HG03175 (cell line): Measurements from ENCODE around the gene CARS2.
"Not testable (repeated sequence)": the region's sequence is repeated elsewhere in the genome, so short reads cannot be mapped to it uniquely, and the experiment has no call there.

Experiments
- ATAC-seq: cut with Tn5 transposase; IDR thresholded peaks from one replicate; pipeline ENCODE4 v1.9.1; 2021; ENCODE audit warnings: mild to moderate bottlenecking, moderate library complexity; ENCODE audit not compliant: unreplicated experiment

CARS2 gene

DNA sequence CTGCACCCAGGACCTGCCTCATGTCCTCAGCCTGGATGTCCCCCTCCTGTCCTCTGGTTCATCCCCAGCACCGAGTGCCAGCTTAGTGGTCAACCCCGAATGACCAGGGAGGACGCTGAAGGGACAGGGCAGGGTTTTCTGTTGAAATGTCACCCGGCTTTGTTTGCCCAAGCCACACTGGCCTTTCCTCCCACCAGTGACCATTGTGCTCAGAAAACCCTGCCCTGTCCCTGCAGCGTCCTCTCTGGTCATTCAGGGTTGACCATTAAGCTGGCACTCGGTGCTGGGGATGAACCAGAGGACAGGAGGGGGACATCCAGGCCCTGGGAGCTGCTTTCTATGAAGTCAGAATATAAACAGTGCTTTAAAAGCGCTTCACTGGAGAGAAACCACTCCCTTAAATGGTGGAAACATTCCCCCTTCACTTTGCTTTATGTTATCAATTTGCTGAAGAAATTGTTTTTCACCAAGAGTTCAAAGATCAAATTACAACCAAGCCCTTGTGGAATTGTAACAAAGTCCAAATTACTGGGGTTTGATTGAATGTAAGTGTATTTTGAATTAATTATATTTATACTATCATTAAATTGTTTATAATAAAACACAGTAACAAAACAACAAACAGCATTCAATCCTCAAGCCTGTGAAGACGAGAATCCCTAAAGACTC is 21.4 kb downstream of the CARS2 start:
- no peak for ATAC-seq

DNA sequence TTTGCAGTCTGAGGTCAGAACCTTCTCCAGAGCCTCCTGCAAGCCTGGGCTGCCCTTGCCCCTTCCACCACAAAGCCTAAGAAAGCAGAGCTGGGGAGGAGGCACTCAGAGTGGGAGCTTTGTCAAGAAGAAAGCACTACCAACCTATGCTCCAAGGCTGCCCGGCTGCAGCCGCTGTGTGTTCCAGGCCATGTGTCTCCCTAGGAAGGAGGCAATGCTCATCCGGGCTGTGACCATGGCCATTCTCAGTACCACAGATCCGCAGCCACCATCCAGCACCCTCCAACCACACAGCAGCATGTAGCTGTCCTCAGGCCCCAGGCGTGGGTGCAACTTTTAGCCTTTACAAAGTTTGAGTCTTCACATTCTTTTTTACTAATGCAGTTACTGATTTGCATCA is 22.0 kb downstream of the CARS2 start:
- no peak for ATAC-seq

DNA sequence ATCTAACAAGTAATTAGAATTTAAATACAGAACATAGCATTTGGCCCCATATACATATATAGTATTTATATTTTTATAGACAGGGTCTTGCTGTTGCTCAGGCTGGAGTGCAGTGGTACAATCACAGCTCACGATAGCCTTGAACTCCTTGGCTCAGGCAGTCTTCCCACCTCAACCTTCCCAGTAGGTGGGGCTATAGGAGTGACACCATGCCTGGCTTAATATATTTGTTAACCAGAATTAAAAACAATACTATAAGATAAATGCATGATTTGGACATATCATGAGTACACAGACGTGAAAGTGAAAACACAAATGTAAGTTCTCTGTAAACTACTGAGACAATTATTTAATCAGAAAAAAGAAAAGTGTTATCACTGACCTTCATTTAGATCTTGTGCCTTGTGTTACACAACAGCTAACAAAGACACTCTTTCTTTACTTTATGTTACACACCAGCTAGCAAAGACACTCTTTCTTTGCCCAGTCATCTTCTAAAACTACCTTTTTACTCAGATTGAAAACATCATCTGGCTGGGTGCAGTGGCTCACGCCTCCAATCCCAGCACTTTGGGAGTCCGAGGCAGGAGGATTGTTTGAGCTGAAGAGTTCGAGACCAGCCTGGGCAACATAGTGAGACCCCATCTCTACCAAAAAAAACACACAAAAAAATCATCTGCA is 22.6 kb downstream of the CARS2 start:
- no peak for ATAC-seq

DNA sequence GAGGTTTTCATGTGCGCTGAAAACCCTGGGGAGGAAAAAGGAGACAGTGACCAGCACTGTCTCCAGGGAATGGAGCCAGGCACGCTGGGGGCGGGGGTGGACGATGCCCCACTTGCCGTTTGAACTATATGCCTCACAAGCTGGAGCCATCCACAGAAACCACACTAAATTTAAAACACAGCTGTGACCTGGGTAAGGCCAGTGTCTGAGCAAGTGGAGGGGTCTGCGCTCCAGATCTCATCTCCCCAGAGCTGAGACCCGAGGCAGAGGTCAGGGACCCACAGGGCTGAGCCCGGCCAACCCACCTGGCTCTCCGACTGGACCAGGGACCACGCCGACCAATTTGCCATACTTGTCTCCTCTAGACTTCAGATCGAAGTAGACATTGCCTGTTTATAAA is 23.2 kb downstream of the CARS2 start:
- ATAC-seq = no peak

DNA sequence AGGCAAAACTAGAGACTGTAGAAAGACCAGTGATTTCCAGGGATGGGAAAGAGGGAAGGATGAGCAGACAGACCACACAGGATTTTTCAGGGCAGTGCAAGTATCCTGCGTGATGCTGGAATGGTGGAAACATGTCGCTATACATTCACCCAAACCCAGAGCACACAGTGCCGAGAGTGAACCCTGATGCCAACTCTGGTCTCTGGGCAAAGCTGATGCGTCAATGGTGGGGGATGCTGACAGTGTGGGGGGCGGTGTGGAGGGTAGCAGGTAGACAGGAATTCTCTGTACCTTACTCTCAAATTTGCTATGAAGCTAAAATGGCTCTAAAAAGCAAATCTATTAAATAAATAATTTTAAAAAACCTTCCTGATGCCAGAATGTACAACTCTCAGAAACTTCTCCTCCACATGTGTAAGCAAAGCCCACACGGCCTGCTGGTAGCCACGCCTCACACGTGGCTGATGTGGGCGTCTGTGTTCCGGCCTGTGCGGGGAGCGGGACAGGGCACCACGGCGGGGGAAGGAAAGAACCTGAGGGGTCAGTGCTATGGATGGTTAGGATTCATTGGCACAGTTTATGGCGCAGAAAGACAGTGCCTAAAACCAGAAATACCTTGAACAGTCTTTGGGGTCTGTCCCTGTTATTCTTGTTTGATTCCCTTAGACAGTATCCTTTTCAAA is 23.9 kb downstream of the CARS2 start:
- ATAC-seq = no peak

DNA sequence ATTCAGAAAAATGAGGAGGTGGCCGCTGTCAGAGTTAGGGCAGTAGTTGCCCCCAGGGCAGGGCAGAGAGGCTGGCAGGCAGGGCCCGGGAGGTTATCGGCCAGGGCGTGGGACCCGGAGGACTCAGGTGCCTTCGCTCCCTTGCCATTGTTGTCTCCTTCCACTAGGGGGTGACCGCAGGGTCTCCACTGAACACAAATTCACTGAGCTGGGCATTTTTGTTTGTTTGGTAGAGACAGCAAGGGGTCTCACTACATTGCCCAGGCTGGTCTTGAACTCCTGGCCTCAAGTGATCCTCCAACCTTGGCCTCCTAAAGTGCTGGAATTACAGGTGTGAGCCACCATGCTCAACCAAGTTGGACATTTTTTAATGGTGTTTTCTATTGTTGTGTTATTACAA is 25.1 kb downstream of the CARS2 start:
- ATAC-seq = no peak

DNA sequence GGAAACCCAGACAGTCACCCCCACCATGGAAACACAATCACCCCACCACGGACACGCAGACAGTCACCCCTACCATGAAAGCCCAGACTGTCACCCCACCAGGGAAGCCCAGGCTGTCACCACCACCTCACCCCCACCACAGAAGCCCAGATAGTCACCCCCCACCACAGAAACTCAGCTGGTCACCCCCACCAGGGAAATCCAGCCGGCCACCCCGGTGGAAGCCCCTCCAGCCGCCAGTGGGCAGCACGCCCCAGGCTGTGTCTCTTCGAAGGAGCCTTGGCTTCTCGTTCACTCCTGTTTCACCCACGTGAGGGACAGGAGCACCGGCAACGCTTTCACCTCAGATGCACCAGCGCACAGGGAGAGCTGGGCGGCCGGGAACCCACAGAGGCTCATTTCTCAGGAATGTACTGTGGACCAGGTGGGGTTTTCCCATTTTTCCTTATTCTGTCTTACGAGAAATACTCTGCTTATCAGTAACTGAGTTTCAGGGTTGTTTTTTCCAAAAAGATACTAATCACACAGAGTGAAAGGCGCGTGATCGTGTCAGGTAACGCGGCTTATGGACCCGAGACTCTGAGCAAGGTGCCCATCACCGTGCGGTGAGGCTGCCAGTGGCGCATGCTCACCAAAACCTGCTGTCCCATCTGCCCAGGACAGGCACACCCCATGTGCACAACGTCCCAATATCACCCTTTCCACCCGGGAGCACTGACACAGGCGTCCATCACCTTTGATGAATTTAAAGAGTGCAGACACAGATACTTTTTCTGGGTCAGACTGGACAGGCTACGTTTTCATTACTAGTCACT is 28.0 kb downstream of the CARS2 start:
- ATAC-seq = no peak

DNA sequence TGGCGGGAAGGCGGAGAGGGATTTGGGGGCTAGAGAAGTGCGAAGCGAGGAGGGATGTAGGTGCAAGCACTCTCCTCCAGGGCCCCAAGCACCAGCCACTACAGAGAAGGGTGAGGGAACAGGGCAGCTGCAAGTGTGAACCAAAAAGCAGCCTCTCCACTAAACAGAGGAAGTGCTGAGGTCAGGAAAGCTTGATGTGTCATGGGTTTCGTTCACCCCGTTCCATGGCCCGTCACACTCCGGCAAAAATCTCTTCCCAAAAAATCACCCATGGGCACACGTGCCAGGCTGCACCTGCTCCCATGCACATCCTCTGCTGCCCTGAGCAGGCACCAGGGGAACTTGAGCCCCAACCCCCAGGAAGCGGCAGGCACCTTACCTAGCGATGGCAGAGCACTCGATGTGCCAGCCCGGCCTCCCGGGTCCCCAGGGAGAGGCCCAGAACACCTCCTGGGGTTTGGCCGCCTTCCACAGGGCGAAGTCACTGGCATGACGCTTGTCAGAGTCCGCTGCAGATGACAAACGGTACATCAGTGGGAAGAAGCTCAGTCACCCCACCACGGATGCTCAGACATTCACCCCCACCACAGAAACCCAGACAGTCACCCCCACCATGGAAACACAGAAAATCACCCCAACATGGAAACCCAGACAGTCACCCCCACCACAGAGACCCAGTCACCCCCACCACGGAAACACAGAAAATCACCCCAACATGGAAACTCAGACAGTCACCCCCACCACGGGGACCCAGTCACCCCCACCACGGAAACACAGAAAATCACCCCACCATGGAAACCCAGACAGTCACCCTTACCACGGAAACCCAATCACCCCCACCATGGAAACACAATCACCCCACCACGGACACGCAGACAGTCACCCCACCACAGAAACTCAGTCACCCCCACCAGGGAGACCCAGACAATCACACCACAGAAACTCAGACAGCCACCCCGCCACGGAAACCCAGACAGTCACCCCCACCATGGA is 29.0 kb downstream of the CARS2 start:
- peak; percentile 81 for ATAC-seq

DNA sequence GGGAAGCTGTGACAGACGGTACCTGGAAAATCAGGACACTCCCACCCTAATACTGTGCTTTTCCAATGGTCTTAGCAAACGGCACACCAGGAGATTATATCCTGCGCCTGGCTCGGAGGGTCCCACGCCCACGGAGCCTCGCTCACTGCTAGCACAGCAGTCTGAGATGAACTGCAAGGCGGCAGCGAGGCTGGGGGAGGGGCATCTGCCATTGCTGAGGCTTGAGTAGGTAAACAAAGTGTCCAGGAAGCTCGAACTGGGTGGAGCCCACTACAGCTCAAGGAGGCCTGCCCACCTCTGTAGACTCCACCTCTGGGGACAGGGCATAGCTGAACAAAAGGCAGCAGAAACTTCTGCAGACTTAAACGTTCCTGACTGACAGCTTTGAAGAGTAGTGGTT is 36.1 kb downstream of the CARS2 start:
- ATAC-seq = not testable (repeated sequence)

DNA sequence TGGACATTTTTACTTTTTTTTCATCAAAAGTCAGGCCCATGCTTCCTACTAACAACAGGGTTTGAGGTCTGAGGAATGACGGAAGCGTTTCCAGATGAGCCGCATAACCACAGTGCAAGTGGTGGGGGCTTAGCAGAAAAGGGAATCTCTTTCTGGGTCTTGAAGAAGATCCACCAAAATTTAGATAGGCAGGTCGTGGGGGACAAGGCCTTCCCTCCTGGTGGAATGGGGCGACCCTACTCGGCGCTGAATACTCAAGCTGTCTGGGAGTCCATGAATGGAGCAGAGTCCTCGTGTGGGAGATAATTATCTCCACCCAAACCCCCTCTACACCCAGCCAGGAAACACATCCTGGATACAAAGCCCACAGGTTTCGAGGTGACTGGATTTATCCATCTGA is 36.9 kb downstream of the CARS2 start:
- no peak for ATAC-seq

DNA sequence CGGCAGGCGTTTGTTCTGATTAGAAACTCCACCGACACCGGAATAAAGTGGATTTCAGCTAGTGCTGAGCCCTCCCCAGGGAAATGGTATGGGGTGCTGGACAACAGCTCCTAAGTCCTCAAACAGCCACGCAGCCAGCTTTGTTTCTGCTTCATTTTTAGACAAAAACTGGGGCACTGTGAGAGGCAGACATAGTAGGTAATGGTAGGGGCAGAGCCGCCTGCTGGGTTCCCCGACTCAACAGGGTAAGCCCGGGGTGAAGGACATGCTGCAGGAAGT is 39.7 kb downstream of the CARS2 start:
- no peak for ATAC-seq

DNA sequence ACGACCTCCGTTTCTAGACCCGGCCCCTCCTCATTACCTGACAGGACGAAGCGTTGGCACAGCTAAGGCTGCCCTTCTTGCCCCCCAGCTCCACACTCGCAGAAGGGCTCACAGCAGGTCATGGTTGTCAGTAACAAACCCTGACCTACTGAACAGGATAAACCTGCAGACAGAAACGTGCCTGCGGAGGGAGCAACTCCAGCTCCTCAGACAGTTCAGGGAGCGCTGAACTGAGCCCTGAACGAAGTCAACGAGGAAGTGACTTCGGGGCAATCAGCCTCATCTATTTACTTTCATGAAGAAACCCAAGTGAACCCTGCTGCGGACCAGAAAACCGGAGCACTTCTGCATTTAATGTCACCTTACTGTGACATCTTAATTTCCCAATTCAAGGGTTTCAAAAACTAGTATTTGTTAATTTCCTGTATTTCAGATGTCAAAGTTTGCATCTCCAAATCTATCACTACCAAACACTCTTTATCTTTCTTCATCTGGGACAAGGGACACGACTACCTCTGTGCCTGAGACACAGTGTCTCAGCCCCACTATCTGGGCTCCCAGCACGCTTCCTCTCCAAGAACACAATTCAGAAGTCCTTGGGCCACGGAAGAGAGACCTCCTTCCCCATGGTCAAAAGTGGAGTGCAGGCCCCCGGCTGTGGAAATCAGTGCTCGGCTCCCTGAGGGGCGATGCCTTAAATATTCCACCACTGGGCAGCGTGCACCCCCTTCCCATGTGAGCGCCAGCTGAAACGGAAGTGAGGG is 40.2 kb downstream of the CARS2 start:
- ATAC-seq = no peak

DNA sequence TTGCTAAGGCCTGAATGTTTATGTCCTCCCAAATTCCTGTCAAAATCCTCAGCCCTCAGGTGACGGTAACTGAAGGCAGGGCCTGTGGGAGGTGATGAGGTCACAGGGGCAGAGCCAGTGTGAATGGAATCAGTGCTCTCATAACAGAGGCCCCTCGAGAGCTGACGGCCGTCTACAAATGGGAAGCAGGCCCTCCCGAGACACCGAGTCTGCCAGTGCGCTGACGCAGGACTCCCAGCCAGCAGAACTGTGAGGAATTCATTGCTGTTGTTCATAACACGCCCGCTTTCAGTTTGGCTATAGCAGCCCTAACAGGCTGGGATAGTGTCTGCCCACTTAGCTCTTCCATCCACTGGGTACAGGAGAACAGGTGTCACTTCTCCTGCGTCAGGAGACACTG is 41.2 kb downstream of the CARS2 start:
- no peak for ATAC-seq

DNA sequence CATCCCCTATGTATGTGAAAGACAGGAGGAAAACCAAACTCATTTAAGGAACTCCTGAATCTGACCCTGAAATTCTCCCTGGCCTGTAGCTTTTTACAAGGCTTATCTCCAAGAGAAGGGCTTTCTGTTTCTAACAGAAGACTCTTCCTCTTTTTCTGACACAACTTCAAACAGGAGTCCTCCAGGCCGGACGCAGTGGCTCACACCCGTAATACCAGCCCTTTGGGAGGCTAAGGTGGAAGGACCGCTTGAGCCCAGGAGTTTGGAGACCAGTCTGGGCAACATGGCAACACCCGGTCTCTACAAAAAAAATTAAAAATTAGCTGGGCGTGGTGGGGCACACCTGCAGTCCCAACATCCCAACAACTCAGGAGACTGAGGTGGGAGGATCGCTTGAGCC is 41.9 kb downstream of the CARS2 start:
- no peak for ATAC-seq

DNA sequence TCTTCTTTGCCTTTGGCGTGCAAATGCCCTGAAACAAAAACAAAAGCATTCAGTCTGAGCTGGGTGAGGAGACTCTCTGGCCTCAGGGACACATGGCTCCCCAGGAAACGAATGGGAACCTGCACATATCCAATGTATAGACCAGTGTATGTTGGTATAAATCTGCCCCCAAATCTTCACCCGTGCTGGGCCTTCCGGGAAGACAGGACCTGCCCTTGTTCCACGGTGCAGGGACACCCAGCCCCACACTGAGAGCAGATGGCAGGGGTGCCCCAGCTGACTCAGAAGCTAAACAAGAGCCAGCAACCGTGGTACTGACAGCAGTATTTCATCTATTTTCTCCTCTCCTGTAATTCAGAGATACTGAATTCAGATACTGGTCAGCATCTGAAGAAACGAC is 42.4 kb downstream of the CARS2 start:
- no peak for ATAC-seq

DNA sequence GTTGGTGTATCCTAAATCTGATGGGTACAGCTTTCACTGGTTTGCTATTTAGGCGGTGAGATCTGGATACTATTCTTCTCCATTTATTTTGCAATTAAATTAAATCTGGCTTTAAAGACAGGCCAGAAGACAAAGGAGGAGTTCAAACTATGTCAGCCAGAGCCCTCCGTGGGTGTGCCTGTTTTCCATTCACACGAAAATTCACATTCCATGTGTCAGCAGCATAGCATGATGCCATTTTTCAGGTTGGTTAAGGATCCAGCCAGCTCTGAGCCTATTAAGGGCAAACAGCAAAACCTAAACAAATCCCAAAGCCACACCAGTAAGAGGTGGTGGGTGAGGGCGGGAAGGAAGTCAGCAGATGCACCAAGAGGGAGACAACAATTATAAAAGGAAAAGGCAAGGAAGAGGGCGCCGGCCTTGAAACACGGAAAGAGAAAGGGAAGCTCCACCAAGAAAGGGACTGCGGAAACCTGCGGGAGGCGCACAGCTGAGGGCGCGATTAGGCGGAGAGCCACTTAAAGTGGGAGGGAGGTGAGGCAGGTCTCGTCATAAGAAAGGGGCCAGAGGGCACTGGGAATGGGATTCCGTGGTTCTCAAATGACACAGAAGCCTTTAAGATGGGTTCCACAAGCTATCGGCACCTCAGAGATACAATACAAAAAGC is 43.0 kb downstream of the CARS2 start:
- no peak for ATAC-seq

DNA sequence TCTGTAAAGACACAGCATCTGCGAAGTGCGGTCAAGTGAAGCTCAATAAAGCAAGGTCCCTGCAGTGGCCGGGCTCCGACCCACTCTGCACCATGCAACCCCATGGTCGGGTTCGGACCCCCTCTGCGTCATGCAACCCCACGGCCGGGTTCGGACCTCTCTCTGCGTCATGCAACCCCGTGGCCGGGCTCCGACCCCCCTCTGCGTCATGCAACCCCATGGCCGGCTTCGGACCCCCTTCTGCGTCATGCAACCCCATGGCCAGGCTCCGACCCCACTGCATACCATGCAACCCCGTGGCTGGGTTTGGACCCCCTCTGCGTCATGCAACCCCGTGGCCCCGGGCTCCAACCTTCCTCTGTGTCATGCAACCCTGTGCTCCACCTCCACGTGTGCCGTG is 43.8 kb downstream of the CARS2 start:
- no peak for ATAC-seq

DNA sequence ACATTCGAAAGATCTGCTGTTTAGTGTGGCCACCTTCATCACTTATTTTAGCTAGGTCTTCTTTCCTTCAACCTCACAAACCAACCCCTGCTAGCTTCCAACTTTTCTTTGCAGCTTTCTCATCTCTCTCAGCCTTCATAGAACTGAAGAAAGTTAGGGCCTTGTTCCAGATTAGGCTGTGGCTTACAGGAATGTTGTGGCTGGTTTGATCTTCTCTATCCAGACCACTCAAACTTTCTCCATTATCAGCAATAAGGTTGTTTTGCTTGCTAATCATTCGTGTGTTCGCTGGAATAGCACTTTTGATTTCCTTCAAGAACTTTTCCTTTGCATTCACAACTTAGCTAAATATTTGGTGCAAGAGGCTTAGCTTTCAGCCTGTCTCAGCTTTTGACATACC is 44.7 kb downstream of the CARS2 start:
- ATAC-seq = no peak

DNA sequence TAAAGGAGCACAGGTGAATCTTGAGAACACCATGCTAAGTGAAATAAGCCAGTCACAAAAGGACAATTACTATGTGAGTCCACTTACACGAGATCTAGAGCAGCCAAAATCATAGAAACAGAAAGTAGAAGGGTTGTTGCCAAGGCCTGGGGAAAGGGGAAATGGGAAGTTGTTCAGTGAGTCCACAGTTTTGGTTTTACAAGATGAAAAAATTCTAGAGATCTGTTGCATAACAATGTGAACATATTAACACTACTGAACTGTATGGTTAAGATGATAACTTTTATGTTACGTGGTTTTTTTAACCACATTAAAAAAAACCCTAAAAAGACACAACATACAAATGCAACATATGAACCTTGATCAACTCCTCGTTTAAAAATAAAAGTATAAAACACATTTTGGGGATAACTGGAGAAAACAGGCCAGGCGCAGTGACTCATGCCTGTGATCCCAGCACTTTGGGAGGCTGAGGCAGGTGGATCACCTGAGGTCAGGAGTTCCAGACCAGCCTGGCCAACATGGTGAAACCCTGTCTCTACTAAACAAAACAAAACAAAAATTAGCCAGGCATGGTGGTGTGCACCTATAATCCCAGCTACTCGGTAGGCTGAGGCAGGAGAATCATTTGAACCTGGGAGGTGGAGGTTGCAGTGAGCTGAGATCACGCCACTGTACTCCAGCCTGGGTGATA is 47.6 kb downstream of the CARS2 start:
- peak; percentile 88 for ATAC-seq
